ENCODE results near the gene UNC13D.
"Not testable (repeated sequence)": the region's sequence is repeated elsewhere in the genome, so short reads cannot be mapped to it uniquely, and the experiment has no call there.

UNC13D gene

DNA sequence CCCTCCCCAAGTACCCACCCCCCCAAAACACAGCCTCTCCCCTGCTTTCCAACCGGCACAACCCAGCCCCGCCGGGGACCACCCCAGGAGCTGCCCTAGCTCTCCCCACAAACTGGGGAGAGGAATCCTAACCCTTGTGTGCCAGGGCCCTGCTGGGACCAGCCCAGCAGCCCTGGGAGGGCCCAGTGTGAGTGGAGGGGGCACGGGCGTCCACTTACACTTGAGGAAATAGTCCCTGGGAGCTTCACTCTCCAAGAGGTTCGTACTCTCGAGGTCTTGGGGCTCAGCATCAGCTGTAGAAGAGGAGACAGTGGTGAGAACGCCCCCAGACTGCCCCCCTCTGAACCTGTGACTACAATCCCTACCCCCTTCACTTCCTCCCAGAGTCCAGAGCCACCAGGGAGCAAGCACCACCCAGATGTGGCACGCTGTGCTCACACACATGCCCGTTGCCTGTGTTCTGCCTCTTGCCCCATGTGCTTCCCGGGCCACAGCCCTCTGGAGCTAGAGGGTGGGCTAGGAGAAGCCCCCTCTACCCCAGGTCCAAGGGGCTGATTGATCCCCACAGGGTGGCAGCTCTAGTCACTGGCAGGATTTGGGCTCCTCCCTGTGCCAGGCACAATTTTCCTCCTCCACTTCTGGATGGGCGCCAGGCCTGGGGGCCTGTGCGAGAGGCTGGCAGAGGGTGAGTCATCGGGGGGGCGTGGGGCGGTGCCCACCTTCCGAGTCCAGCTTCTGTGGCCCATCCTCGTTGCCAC lies 31.2 kb upstream of the UNC13D start:
- peak in 15 of 56 donors; percentile 24 to 76 (median 47) for DNase-seq

DNA sequence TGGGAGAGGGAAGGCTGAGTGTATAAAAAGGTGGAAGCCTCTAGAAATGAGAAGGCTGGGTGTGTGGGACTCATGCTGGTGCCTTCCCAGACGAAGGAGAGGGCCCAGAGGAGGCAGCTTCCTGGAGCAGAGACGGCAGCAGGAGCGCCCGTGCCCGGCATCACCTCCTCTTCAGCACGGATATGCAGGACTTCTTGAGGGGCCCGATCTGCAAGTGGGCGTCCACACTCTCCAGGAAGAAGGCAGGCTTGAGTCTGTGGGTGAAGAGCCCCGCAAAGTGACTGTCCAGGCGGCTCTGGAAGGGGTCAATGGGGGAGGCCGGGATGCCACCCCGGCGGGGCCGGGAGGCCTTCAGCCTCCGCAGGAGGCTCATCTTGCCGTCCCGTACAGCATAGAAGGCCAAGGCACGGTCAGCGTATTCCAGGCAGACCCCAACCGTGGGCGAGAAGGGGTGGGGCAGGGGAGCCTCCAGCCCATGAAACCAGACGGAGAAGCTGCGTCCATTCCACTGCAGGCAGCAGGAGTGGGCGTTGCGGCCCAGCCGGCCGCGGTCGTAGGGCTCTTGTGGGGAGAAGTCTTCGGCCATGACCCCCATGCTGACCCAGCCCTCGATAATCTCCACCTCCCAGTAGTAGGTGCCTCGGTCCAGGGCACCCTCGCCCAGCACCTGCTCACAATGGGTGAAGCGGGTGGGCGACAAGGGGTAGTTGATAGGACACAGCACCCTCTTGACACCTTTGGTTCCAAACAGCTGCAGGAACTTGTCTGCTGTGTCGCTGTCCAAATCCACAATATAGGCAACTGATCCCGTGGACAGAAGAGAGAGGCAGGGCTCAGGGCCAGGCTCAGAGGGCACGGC lies 30.3 kb upstream of the UNC13D start:
- DNase-seq: no peak

DNA sequence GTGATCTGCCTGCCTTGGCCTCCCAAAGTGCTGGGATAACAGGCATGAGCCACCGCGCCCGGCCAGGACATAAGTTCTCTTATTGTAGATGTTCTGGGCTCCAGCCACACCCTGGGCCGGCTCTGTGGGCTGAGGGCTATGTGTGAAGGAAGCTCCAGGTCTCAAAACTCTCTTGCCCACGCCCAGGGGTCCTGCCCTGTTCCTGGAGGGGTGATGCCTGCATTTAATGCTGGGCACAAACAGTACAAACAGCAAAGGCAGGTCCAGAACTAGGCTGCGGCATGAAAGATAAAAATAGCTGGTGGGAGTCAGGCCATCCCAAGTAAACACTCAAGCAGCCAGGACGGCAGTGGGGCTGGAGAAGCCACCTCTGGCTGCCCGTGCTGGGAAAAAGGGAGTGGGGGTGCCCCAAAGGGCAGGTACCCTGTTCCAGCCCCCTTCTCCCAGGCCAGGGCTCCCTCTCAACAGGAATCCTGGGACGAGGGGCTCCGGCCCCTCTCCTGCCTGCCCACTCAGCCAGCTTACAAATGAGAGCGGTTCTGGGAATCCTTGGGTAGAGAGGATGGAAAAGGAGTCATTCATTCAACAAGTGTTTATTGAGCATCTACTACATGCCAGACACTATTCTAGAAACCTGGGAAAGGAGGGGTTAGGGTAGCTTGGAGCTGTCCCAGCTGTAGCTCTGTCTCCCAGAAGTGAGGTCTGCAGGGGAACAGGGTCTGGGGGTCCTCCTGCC lies 29.6 kb upstream of the UNC13D start:
- DNase-seq: no peak

DNA sequence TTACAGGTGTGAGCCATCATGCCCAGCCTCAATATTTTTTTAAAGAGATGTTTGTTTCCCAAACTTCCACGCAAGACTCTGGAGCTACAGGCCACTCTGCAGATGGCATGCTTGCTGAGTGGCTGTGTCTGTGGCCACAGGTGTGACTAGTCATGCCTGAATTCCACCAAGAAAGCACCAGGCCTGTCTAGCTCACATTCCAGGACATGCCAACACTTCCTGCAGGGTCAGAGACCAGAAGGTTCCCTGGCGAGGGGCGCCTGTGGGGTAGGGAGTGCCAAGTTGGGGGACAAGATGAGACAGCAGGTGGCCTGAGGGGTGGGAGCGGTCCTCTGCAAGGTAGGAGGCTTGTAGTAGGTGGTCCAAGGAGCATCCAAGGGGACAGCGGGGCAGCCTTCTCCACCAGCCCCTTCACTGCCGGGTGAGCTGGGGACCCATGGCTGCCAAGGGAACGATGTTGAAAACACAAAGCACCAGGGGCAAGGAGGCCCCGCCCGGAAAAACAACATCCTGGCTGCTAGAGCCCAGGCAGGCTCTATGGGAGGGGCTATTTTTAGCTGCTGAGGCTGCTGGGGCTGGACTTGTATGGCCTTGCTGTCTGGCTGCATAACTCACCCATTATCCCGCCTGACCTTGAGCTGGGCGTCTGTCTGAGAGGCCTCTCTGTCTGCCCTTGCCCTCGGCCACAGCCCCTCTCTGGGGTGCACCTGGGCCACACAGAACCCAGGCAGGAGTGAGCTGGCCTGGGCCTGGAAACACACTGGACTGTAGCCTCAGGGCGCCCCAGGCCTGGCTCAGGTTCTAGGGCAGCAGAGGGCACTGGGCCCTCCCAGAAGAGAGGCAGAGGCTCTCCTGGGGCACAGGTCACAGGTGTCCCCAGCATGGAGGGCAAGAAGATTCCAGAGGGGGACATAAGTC lies 28.5 kb upstream of the UNC13D start:
- DNase-seq: peak in 20 of 56 donors; percentile 18 to 62 (median 40)

DNA sequence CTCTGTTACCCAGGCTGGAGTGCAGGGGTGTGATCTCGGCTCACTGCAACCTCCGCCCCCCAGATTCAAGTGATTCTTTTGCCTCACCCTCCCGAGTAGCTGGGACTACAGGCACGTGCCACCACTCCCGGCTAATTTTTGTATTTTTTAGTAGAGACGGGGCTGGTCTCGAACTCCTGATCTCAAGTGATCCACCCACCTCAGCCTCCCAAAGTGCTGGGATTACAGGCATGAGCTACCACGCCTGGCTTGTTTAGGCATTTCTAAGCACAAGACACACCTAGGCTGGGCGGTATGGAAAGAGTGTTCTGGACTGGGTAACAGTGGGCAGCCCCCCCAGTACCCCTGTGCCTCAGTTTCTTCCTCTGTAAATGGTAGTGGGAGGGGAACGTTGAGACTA lies 26.0 kb upstream of the UNC13D start:
- DNase-seq: not testable (repeated sequence)

DNA sequence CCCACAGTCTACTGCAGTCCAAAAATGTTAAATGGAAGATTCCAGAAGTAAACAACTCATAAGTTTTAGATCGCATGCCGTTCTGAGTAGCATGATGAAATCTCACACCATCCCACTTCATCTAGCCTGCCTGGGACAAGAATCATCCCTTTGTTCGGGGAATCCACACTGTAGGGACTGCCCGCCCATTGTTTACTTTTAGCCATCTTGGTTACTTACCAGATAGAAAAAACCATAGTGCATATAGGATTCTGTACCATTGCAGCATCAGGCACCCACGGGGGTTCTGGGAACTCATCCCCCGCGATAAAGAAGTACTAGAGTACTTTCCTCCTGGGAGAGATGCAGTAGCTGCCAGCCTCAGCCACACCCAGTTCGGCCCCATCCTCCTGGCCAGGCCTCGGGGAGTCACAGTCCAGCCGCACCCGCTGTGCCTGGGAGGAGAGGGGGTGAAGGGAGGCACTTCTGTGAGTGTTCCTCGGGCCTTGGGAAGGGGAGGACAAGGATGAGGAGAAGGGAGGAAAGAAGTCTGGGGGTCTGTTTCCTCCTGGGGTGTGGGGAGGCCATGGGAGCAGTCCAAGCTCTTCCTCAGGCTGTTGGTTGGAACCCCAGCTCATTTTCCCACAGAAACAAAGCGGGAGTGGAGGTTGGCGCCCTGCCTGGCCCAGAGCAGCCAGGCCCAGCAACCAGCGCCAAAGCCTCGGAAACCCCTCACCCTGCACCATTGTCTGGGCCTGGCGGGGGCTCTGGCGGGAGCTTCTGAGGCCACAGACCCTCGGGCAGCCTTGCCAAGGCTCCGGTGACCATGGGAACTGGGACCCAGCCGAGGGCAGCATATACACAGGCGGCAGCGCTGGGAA lies 25.3 kb upstream of the UNC13D start:
- peak in 52 of 56 donors; percentile 56 to 94 (median 79) for DNase-seq

DNA sequence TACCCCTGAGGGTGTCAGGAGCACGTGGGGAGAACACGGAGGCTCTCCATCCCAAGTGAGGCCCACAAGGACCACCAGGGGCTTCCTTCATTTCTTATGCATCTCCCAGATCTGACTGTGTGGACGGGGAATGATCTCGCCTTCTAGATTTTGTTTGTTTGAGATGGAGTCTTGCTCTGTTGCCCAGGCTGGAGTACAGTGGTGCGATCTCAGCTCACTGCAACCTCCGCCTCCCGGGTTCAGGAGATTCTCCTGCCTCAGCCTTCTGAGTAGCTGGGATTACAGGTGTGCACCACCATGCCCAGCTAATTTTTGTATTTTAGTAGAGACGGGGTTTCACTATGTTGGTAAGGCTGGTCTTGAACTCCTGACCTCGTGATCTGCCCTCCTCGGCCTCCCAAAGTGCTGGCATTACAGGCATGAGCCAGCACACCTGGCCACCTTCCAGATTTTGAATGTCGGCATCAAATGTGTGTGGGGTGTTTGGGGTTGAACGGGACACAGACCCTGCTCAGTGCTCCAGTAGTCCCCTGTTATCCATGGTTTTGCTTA lies 24.6 kb upstream of the UNC13D start:
- DNase-seq: peak in 2 of 56 donors; percentile 27 to 41

DNA sequence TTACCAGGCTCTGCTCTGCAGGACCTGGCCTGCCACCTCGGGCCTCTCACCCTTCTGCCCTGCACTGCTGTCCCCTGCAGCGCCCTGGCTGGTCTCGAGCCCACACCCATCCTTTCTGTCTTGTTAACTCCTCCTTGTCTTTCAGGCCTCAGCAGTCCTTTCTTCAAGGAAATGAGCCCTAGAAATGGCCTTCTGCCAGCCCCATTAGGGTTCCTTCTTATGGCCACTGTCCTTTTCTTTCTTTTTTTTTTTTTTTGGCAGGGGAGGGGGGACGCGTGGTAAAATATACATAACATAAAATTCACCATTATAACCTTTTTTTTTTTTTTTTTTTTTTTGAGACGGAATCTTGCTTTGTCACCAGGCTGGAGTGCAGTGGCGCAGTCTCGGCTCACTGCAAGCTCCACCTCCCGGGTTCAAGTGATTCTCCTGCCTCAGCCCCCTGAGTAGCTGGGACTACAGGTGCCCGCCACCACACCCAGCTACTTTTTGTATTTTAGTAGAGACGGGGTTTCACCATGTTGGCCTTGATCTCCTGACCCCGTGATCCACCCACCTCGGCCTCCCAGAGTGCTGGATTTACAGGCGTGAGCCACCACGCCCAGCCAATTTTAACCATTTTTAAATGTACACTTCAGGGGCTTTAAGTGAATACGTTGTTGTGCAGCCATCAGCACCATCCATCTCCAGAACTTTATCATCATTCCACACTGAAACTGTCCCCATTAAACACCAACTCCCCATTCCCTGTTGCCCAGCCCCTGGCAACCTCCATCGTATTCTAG lies 21.4 kb upstream of the UNC13D start:
- not testable (repeated sequence) for DNase-seq

DNA sequence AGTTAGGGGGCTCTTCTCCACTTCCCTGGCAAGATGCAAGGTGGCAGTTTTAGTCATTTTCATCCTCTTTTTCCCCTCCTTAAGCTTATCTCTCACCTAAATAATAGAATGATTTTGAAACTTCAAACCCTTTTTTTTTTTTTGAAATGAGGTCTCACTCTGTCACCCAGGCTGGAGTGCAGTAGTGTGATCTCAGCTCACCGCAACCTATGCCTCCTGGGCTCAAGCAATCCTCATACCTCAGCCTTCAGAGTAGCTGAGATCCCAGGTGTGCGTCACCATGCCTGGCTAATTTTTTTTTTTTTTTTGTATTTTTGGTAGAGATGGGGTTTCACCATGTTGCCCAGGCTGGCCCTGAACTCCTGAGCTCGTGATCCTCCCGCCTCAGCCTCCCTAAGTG lies 20.7 kb upstream of the UNC13D start:
- DNase-seq: not testable (repeated sequence)

DNA sequence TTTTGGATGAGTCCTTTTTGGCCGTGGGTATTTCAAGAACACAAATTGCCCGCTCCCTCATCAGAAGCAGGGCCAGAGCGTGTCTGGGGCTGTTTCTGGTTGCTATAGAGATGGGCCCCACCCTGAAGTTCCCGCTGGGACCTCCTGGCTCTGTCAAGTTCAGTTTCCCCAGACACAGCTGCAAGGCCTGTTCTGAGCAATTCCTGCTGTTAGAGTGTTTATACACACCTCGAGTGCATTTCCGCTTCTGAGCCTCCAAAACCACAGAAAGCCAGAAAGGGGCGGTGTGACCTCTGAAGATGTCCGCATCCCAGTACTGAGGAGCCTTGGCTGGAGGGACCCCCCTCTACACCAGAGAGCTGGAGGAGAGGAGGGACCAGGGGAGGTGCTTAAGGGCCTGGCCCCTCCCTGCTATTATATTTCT lies 20.3 kb upstream of the UNC13D start:
- no peak for DNase-seq

DNA sequence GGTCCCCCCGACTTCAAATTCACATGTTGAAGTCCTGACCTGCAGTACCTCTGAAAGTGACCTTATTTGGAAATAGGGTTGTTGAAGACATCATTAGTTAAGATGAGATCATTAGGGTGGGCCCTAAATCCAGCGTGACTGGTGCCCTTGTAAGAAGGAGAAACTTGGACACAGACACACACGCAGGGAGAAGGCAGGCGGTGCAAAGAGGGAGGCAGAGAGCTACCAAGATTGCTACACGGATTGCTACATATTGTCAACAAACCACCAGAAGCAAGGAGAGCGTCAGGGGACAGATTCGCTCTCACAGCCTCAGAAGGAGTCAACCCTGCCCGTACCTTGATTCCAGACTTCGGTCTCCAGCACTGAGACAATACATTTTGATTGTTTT lies 17.7 kb upstream of the UNC13D start:
- DNase-seq: no peak

DNA sequence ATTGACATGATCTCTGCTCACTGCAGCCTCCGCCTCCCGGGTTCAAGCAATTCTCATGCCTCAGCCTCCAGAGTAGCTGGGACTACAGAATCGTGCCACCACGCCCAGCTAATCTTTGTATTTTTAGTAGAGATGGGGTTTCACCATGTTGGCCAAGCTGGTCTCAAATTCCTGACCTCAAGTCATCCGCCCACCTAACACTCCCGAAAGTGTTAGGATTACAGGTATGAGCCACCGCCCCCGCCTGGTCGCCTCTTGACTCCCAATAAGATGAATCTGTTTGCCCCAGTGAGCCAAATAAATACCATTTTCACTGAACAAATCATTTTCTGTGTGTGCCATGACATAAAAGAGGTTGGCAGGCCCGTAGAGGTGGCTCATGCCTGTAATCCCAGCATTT lies 15.2 kb upstream of the UNC13D start:
- not testable (repeated sequence) for DNase-seq

DNA sequence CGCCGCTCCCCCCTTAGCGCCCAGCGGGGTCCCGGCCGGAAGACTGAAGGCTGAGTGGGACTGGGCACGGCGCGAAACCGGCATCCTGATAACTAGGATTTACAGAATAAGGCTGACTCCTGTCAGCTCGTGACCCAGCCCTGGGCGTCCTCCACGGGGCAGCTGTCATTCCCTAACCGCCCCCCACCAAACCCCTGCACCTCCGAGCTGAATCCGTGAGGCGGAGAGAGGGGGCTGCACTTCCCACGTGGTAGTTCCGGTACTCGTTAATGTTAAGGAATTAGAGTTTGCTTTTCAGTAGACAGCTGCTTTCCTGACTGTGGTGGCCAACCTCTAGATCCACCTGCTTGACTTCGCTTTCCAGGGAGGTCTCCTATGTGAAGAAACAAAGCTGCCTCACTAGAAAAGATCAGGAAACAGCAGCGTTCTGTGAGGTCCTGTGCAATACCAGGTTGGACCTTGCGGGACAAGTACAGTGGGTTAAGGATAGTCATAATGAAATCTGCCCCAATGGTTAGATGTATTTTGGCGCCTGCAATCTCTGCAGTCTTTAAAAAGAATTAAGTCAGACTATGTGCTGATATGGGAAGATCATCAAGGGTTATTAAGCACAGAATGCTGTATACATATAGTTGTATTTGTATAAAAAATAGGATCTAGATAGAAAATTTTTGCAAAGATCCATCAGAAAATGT lies 12.0 kb upstream of the UNC13D start:
- DNase-seq: peak in 17 of 56 donors; percentile 40 to 73 (median 62)

DNA sequence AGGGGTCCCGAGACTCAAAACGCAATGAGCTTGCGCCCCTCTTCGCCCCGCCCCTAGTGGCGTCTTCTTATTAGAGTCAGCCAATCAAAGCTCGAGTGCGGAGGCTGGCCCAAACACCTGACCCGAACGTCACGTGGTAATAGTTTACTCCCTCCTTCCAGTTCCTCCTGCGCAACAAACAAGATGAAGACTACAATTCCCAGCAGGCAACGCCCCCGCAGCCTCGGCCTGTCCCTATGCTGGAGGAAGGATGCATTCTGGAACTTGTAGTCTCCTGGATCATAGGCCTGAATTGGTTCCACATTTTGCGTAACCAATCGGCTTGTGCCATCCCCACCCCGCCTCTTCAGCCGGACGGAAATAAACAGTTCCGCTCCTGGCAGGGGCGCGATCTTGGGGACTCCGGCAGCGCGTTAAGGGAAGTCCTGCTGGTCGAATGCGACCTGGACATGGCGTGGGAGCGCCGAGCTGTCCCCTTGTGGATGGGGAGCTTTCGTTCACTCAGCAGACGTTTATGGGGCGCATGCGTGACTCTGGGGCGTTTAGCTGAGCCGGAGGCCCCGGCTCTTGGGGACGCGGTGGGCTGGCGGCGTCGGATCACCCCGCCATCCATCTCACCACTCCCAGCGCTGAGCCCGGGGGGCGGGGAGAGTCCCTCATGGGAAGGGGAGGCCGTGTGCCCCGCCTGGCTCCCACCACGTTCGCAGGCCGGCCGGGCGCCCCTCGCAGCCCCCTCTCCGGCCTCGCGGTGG lies 11.3 kb upstream of the UNC13D start, which contains the start of gene WBP2:
WBP2 (minus strand) TSS at position 26 of the 752 bp plus-strand sequence. CDS start 38 bp downstream, outside the sequence.
- DNase-seq: peak; percentile 88 to 100 (median 99)

DNA sequence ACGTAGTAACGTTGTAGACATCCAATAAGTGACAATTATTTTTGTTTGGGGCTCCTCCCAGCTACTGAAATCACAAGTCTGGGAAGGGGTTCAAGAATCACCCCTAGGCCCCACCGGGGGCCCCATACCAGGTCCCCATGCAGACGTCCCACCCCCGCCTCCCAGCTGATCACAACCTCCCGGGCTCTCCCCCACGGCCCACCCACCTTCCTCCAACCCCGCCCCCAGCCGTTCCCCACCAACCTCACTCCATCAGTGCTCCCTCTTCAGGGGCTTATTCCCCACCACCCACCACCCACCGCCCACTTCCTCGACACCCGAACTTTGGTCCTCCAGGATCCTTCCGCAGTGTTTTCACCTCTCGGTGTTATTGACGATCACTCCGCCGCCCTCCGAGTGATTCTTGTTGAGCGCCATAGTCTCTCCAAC lies 10.7 kb upstream of the UNC13D start:
- DNase-seq: peak in 7 of 56 donors; percentile 58 to 81 (median 78)

DNA sequence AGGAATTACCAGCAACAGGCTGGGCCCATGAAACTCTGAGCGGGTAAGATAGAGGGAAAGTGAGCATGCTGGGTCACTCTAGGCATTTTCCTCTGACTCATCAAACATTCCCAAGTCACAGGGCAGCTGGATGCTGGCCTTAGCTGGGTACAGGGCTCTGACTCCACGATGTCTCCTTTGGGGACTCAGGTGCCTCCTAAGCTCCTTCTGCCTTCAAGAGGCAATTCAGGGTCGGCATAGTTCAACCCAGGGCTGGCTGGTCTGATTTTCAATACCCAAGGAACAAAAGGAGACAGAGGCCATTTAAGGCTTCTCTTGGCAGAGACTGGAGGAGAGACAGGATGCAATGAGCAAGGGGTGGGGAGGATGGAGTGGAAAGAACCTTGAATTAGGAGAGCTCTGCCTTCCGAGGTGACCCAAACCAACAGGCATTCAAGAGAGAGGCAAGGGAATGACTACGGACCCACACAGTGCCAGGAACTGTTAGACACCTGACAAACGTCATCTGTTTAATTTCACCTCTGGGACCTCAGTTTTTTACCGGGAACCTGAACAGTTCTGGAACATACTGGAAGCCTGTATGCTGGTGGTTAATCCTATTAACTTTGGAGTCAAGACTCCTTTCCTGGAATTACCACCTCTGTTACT lies 10.0 kb upstream of the UNC13D start:
- peak in 2 of 56 donors; percentile 6 to 48 for DNase-seq

Data from nucleus accumbens (tissue), 56 donors.